HG03520 (cell line): ENCODE measurements around the gene PLD1.
"Not testable (repeated sequence)": the region's sequence is repeated elsewhere in the genome, so short reads cannot be mapped to it uniquely, and the experiment has no call there.

Experiments
- ATAC-seq: cut with Tn5 transposase; IDR thresholded peaks from one replicate; pipeline ENCODE4 v1.9.1; 2021; ENCODE audit warnings: mild to moderate bottlenecking, moderate library complexity; ENCODE audit not compliant: unreplicated experiment

PLD1 gene

GRCh38 chr3:171809861-171810628 is at the start of gene PLD1:
TSS of gene PLD1 (minus strand) at chr3:171810483. CDS start at chr3:171738051, 72,432 bp downstream.
- peak; percentile 60 for ATAC-seq

GRCh38 chr3:171858770-171859169 is 48.5 kb upstream of the PLD1 start:
- not testable (repeated sequence) for ATAC-seq

GRCh38 chr3:171854649-171855305 is 44.5 kb upstream of the PLD1 start:
- no peak for ATAC-seq

- no peak for ATAC-seq
Measured at GRCh38 chr3:171851660-171852058, 41.4 kb upstream of the PLD1 start.

GRCh38 chr3:171850960-171851659 is 40.8 kb upstream of the PLD1 start:
- no peak for ATAC-seq

GRCh38 chr3:171850320-171850959 is 40.2 kb upstream of the PLD1 start:
- no peak for ATAC-seq

- no peak for ATAC-seq
Measured at GRCh38 chr3:171849617-171850319, 39.5 kb upstream of the PLD1 start.

- no peak for ATAC-seq
Measured at GRCh38 chr3:171847595-171848259, 37.4 kb upstream of the PLD1 start.

- no peak for ATAC-seq
Measured at GRCh38 chr3:171847133-171847532, 36.9 kb upstream of the PLD1 start.

- peak; percentile 95 for ATAC-seq
Measured at GRCh38 chr3:171846597-171846996, 36.3 kb upstream of the PLD1 start.

- ATAC-seq, result no peak
Measured at GRCh38 chr3:171845481-171846284, 35.4 kb upstream of the PLD1 start.

- ATAC-seq, result no peak
Measured at GRCh38 chr3:171844873-171845272, 34.6 kb upstream of the PLD1 start.

GRCh38 chr3:171842864-171843518 is 32.7 kb upstream of the PLD1 start, which contains the start of gene TMEM212:
TSS of gene TMEM212 (plus strand) at chr3:171843349. CDS start at chr3:171843384, 35 bp downstream.
- ATAC-seq, result no peak

GRCh38 chr3:171841620-171842000 is 31.3 kb upstream of the PLD1 start:
- ATAC-seq, result no peak

- ATAC-seq, result no peak
Measured at GRCh38 chr3:171840811-171841619, 30.7 kb upstream of the PLD1 start.

- ATAC-seq, result no peak
Measured at GRCh38 chr3:171840445-171840810, 30.1 kb upstream of the PLD1 start.

GRCh38 chr3:171839270-171839669 is 29.0 kb upstream of the PLD1 start:
- ATAC-seq, result no peak

GRCh38 chr3:171838218-171838720 is 28.0 kb upstream of the PLD1 start:
- no peak for ATAC-seq
